ENCODE data around the gene C11orf91.

DNA sequence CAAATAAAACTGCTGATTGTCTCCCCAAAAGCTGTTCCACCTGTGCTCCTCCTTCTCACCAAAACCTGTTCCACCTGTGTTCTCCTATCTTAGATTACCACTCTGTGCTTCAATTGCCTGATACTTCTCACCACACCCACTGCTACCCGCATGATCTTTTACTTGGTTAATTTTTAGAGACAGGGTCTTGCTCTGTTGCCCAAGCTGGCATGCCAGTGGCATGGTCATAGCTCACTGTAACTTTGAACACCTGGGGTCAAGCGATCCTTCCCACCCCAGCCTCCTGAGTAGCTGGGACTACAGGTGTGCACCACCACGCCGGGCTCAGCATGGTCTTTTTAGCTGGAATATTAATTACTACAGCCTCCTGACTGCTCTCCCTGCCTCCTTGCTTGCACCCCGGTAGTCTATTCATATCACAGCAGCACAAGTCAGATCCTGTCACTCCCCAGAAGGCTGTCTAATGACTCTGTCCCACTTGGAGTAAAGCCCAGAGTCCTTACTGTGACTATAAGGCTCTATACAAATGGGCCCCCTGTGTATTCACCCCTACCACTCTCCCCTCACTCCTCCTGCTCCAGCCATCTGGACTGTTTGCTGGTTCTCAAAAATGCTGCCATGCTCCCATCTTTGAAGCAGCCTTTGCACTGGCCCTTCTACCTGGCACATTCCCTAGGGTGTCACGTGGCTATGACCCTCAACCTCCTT is 3.5 kb downstream of the C11orf91 start:
- TF ChIP-seq, protein P1, sequence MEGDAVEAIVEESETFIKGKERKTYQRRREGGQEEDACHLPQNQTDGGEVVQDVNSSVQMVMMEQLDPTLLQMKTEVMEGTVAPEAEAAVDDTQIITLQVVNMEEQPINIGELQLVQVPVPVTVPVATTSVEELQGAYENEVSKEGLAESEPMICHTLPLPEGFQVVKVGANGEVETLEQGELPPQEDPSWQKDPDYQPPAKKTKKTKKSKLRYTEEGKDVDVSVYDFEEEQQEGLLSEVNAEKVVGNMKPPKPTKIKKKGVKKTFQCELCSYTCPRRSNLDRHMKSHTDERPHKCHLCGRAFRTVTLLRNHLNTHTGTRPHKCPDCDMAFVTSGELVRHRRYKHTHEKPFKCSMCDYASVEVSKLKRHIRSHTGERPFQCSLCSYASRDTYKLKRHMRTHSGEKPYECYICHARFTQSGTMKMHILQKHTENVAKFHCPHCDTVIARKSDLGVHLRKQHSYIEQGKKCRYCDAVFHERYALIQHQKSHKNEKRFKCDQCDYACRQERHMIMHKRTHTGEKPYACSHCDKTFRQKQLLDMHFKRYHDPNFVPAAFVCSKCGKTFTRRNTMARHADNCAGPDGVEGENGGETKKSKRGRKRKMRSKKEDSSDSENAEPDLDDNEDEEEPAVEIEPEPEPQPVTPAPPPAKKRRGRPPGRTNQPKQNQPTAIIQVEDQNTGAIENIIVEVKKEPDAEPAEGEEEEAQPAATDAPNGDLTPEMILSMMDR (conservative IDR thresholded peaks at IDR 0.05; ENCODE audit: low read length) = no peak
- TF ChIP-seq EZH2phosphoT487 (IDR thresholded peaks at IDR 0.05; ENCODE audit: borderline replicate concordance) = no peak

All from Loucy (cell line).